HepG2 (cell line): ENCODE measurements around the gene PDPK1. TPM values are rescaled to one million over a fixed set of nuclear protein-coding genes. Genes with fewer than 3 reads are reported as not detected.

Experiments used
- ARHGAP35 ChIP-seq: sonication (generic); formaldehyde crosslinking; IDR thresholded peaks from 2 replicates; pipeline ENCODE4 v1.9.0; 2022; ENCODE audit warnings: mild to moderate bottlenecking, inconsistent platforms, moderate library complexity, missing genetic modification reagents, borderline replicate concordance
- CAMTA2 ChIP-seq: sonication (generic); formaldehyde crosslinking; IDR thresholded peaks from 2 replicates; pipeline ENCODE4 v1.4.0; 2020; ENCODE audit warnings: mild to moderate bottlenecking, missing genetic modification reagents, borderline replicate concordance
- CBFB ChIP-seq: sonication (generic); formaldehyde crosslinking; IDR thresholded peaks from 2 replicates; pipeline ENCODE4 v1.4.0; 2020; ENCODE audit warnings: missing genetic modification reagents
- DR1 ChIP-seq: sonication (generic); formaldehyde crosslinking; IDR thresholded peaks from 2 replicates; pipeline ENCODE4 v1.8.0; 2021; ENCODE audit warnings: mild to moderate bottlenecking, missing genetic modification reagents, inconsistent platforms
- FLYWCH1 ChIP-seq: sonication (generic); formaldehyde crosslinking; IDR thresholded peaks from 2 replicates; pipeline ENCODE4 v1.8.1; 2023; ENCODE audit warnings: mild to moderate bottlenecking, missing genetic modification reagents
- RBAK ChIP-seq: sonication (generic); formaldehyde crosslinking; IDR thresholded peaks from 2 replicates; pipeline ENCODE4 v1.5.1; 2020; ENCODE audit warnings: mild to moderate bottlenecking, missing genetic modification reagents
- SAP130 ChIP-seq: IDR thresholded peaks from 2 replicates; pipeline ENCODE4 v1.6.1; 2016; ENCODE audit warnings: low read depth
- ZFP90 ChIP-seq: sonication (generic); formaldehyde crosslinking; IDR thresholded peaks from 2 replicates; pipeline ENCODE4 v1.8.0; 2022; ENCODE audit warnings: missing genetic modification reagents, mild to moderate bottlenecking, inconsistent platforms, borderline replicate concordance
- ZNF256 ChIP-seq: sonication (generic); formaldehyde crosslinking; conservative IDR thresholded peaks from 2 replicates; pipeline ENCODE4 v1.4.0; 2020; ENCODE audit warnings: missing genetic modification reagents
- ZNF687 ChIP-seq: sonication (generic); formaldehyde crosslinking; IDR thresholded peaks from 2 replicates; pipeline ENCODE4 v1.5.1; 2020; ENCODE audit warnings: mild to moderate bottlenecking, missing genetic modification reagents, moderate library complexity
- ZNF788 ChIP-seq: sonication (generic); formaldehyde crosslinking; IDR thresholded peaks from 2 replicates; pipeline ENCODE4 v1.5.0; 2020; ENCODE audit warnings: mild to moderate bottlenecking, missing genetic modification reagents, borderline replicate concordance
- polyA plus RNA-seq, 8 experiments: library from polyadenylated mRNA; depleted of rRNA in 3 of 8; stranded (reverse) in 7 of 8; unstranded in 1 of 8; fragments of >200 nt; fragmentation: Illumina TruSeq in 4 of 8; extraction: Trizol in 4 of 8; gene quantifications; 2 replicates each; pipeline versions ENCODE4 v1.2.1 to v1.2.3, GENCODE V29; 2011 to 2016; ENCODE audit warnings: low read depth in 4 of 8, missing spikeins in 1 of 8, mixed read lengths in 1 of 8; ENCODE audit not compliant: insufficient read depth in 1 of 8
- total RNA-seq, 5 experiments: library from RNA; depleted of rRNA; stranded (reverse); fragments of >200 nt; fragmentation: Illumina TruSeq; extraction: Trizol; gene quantifications; 2 replicates each; pipeline ENCODE4 v1.2.3, GENCODE V29; 2016; ENCODE audit warnings: low read depth in 1 of 5
- TF ChIP-seq, protein P1 (sequence below): sonication (generic); formaldehyde crosslinking; IDR thresholded peaks from 2 replicates; pipeline ENCODE4 v1.4.0; 2020; ENCODE audit warnings: missing genetic modification reagents, borderline replicate concordance

Gene PDPK1
- total and polyA plus RNA-seq, 2 of the 13 experiments (the other 11 are each of a cell fraction or from before 2014, with no cell fraction given), result 59.6 to 129 TPM

DNA sequence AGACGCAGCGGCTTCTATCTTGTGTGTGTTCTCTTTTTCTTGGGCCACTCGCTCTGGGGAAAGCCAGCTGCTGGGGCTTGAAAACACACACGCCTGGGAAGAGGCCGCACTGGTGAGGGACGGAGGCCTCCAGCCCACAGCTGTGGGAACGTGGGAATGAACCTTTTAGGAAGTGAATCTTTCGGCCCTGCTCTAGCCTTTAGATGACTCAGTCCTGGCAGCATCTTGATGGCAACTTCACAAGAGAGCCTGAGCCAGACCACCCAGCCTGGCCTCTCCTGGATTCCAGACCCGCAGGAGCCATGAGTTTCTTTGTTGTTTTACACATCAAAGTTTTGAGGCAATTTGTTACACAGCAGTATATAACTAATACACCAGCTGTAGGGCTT is 2.2 kb upstream of the PDPK1 start (continued):
- TF ChIP-seq, protein P1, sequence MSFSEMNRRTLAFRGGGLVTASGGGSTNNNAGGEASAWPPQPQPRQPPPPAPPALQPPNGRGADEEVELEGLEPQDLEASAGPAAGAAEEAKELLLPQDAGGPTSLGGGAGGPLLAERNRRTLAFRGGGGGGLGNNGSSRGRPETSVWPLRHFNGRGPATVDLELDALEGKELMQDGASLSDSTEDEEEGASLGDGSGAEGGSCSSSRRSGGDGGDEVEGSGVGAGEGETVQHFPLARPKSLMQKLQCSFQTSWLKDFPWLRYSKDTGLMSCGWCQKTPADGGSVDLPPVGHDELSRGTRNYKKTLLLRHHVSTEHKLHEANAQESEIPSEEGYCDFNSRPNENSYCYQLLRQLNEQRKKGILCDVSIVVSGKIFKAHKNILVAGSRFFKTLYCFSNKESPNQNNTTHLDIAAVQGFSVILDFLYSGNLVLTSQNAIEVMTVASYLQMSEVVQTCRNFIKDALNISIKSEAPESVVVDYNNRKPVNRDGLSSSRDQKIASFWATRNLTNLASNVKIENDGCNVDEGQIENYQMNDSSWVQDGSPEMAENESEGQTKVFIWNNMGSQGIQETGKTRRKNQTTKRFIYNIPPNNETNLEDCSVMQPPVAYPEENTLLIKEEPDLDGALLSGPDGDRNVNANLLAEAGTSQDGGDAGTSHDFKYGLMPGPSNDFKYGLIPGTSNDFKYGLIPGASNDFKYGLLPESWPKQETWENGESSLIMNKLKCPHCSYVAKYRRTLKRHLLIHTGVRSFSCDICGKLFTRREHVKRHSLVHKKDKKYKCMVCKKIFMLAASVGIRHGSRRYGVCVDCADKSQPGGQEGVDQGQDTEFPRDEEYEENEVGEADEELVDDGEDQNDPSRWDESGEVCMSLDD (CRISPR knock-in tag), result 0 out of 2 replicates have a peak, but pooled peaks have one; percentile 20
- TF ChIP-seq ZFP90 (CRISPR knock-in tag), result no peak
- 0 out of 2 replicates have a peak, but pooled peaks have one; percentile 7 for TF ChIP-seq SAP130 (CRISPR knock-in tag)
- no peak for TF ChIP-seq CBFB
- TF ChIP-seq DR1 (CRISPR knock-in tag), result no peak
- no peak for TF ChIP-seq ZNF687 (CRISPR knock-in tag)
- no peak; the same call in 1 of the 2 replicates for TF ChIP-seq ARHGAP35
- TF ChIP-seq FLYWCH1 (CRISPR knock-in tag), result no peak
- TF ChIP-seq ZNF256 (CRISPR knock-in tag), result no peak
- TF ChIP-seq RBAK (CRISPR knock-in tag), result peak; percentile 98; the same call in 1 of the 2 replicates
- TF ChIP-seq ZNF788 (CRISPR knock-in tag), result no peak
- TF ChIP-seq CAMTA2 (CRISPR knock-in tag), result 0 out of 2 replicates have a peak, but pooled peaks have one; percentile 8
